Ovary (tissue), 9 donors: ENCODE data around the gene TMEM185A. TPM values are rescaled to one million over a fixed set of nuclear protein-coding genes. Genes with fewer than 3 reads are reported as not detected.
"Not testable (repeated sequence)": the region's sequence is repeated elsewhere in the genome, so short reads cannot be mapped to it uniquely, and the experiment has no call there.

Experiments used
- DNase-seq, 5 donors: peaks; one replicate each; pipeline ENCODE4 v3.0.0-alpha.2; 2019 to 2020
- H3K27ac ChIP-seq, 2 donors: fragments of 200-600 bp; one replicate each; pipeline versions ENCODE4 v1.5.1 to v1.8.0; 2019 to 2022
- H3K27me3 ChIP-seq: fragments of 200-600 bp; one replicate; pipeline ENCODE4 v1.8.0; 2022
- H3K36me3 ChIP-seq: fragments of 200-600 bp; sonication (generic); one replicate; pipeline ENCODE4 v1.5.1; 2019
- H3K4me1 ChIP-seq: one replicate; pipeline ENCODE4 v1.8.1; 2013; ENCODE audit warnings: mild to moderate bottlenecking, moderate library complexity; ENCODE audit not compliant: insufficient read depth
- H3K4me3 ChIP-seq: fragments of 200-600 bp; sonication (generic); one replicate; pipeline ENCODE4 v1.5.1; 2017
- H3K9me3 ChIP-seq, 2 donors: fragments of 200-600 bp in 1 of 2; sonication (generic) in 1 of 2; one replicate each; pipeline versions ENCODE4 v1.5.1 to v1.8.1; 2013 to 2019; ENCODE audit warnings: mild to moderate bottlenecking in 1 of 2, moderate library complexity in 1 of 2
- CTCF ChIP-seq, 3 donors: fragments of 450-650 bp in 2 of 3; fragments of 200-600 bp in 1 of 3; IDR thresholded peaks; one replicate each; pipeline versions ENCODE4 v1.5.1 to v1.8.0; 2016 to 2022; ENCODE audit warnings: antibody characterized with exemption in 3 of 3, mild to moderate bottlenecking in 1 of 3
- EP300 ChIP-seq: sonication (generic); formaldehyde crosslinking; IDR thresholded peaks from one replicate; pipeline ENCODE4 v1.6.1; 2017; ENCODE audit warnings: antibody characterized with exemption
- POLR2A ChIP-seq: fragments of 450-650 bp; IDR thresholded peaks from one replicate; pipeline ENCODE4 v1.6.1; 2017; ENCODE audit warnings: antibody characterized with exemption, mild to moderate bottlenecking, moderate library complexity
- WGBS, 3 donors: extraction: QIAGEN DNeasy Blood & Tissue Kit in 1 of 3; methylation state at CpG; one replicate each; pipeline versions ENCODE4 v1.1.5 to v1.1.7; 2013 to 2017; 5-methylcytosine and 5-hydroxymethylcytosine counted together
- intact Hi-C, 4 donors: fragments of 100-400 bp; cut with DNase I; formaldehyde crosslinking; loops; one replicate each; pipeline versions ENCODE4 v1.11.0 to v1.15.1; 2022 to 2023
- polyA plus RNA-seq, 2 donors: library from polyadenylated mRNA; stranded (reverse); fragments of 200-250 nt in 1 of 2; fragments of 350-450 nt in 1 of 2; fragmentation: Illumina TruSeq in 1 of 2; extraction: RNeasy Lipid Tissue Mini Kit (QIAGEN cat#74804) in 1 of 2; gene quantifications; one replicate each; pipeline ENCODE4 v1.2.3, GENCODE V29; 2013 to 2014
- total RNA-seq, 7 donors: library from RNA; depleted of rRNA in 2 of 7; stranded (reverse); fragments of >200 nt in 2 of 7; fragmentation: NEBNext Ultra II Directional in 3 of 7; extraction: Animal tissue kit (Norgen Biotek cat#: 25700) in 3 of 7; gene quantifications; one replicate each; pipeline versions ENCODE4 v1.1.0 to v1.2.4, GENCODE V29; 2016 to 2023
- donor health status: DM: no; HTN: no; CAD: no; lungs with moderate emphysema.
- donor health status: DM: no; HTN: no; CAD: no.
- donor health status: Bipolar disorder and iron deficiency.
- donor health status: DM: yes; HTN: yes; CAD: no.
- donor health status: DM: no; HTN: no; CAD: no.
- donor health status: DM: yes; HTN: yes; CAD: no.

The TMEM185A gene
- total and polyA plus RNA-seq, 9 donors, result 18.7 to 63.1 (median 36.7) TPM

- H3K9me3 ChIP-seq, result no peaks in the 10 kb centered on the region
- intact Hi-C loops, result no loop called here
- no peaks in the 10 kb centered on the region for H3K27me3 ChIP-seq
- H3K36me3 ChIP-seq, result no peaks in the 10 kb centered on the region
- H3K27ac ChIP-seq, result no peak overlapping the region
- no peak for DNase-seq
- H3K4me3 ChIP-seq, result no peak overlapping the region
- no peaks in the 10 kb centered on the region for H3K4me1 ChIP-seq
- TF ChIP-seq EP300 (no peak), CTCF (IDR thresholded peaks at IDR 0.05) (no peak), POLR2A (no peak)
- 35 to 47% (median 36%) methylated on average over 2 of the region's 2 CpGs for WGBS, 3 donors
Measured at GRCh38 chrX:149569770-149570169, 61.8 kb downstream of the TMEM185A start.

DNA sequence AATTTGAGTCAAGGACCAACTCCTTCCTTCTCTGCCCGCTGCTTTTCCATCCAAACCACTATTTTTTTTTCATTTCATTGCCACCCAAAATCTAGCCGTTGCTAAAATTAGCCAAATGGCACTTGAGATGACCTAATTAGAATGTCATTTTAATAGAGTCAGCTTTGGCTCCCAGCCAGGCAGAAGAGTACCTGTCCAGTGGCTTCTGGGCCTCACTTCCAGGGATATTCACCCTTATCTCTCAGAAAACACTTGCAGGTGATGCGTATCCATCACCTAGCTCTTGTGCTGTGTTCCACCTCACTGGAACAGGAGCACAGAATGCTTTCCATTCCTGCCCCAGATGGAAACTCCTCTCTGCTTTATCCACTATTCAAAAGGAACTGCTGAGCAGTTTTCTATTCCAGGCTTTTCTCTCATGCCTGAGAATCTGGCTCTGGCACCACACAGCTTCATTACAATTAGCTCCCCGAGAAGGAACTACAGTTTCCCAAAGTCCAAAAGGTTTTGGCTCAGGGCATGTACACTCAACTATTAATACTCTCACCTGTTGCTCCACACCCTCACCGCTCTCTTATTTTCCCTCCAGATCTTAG is 62.8 kb downstream of the TMEM185A start:
- Histone ChIP-seq H3K9me3 (no peaks in the 10 kb centered on the region), H3K27ac (no peak overlapping the region), H3K36me3 (no peaks in the 10 kb centered on the region), H3K4me3 (no peak overlapping the region), H3K4me1 (no peaks in the 10 kb centered on the region), H3K27me3 (no peaks in the 10 kb centered on the region)
- no peak for TF ChIP-seq POLR2A
- no peak for TF ChIP-seq EP300
- no peak for TF ChIP-seq CTCF (IDR thresholded peaks at IDR 0.05)
- 65 to 70% (median 70%) methylated on average over 5 of the region's 5 CpGs for WGBS, 3 donors
- intact Hi-C loops, result no loop called here
- no peak for DNase-seq

DNA sequence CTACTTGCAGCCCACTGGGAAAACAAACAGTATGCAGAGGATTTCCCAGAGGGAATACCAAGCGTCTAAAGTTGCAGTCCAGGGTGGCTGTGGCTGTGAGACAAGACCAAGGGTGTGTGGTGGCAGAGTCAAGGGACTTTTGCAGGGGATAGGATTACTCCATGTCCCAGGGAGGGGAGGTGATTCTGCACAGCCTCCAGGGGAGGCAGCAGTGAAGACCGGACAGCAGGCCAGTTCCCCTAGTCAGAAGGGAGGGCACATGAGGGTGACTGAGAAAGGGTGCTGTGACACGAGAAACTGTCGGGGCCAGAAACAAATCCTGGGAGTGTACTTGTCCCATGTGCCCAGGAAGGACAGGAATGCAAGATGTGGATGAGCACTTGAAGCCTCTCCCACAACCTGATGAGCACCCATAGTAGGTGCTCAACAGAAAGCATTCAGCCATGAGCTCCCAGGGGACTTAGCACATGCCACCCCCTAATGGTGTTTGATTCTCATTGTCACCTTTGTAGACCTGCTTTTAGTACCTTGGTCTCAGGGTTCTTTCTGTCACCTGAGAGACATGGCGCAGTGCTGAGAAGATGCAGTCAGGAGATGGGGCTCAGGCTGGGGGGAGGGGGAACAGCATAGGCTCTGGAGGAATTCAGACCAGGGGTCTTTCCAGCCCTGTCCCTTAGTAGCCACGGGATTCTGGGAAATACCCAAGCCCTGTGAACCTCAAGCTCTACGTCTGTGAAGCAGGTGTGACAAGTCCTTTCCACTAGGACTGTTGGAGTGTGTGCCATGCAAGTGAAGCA is 63.8 kb downstream of the TMEM185A start:
- 72 to 77% (median 73%) methylated on average over 7 of the region's 7 CpGs for WGBS, 3 donors
- no peaks in the 10 kb centered on the region for H3K36me3 ChIP-seq
- no peaks in the 10 kb centered on the region for H3K9me3 ChIP-seq
- no peak overlapping the region for H3K27ac ChIP-seq
- no peaks in the 10 kb centered on the region for H3K27me3 ChIP-seq
- H3K4me1 ChIP-seq, result no peaks in the 10 kb centered on the region
- no peak overlapping the region for H3K4me3 ChIP-seq
- no peak for DNase-seq
- intact Hi-C loops, result no loop called here
- TF ChIP-seq CTCF (IDR thresholded peaks at IDR 0.05), result no peak
- TF ChIP-seq EP300, result no peak
- TF ChIP-seq POLR2A, result no peak

DNA sequence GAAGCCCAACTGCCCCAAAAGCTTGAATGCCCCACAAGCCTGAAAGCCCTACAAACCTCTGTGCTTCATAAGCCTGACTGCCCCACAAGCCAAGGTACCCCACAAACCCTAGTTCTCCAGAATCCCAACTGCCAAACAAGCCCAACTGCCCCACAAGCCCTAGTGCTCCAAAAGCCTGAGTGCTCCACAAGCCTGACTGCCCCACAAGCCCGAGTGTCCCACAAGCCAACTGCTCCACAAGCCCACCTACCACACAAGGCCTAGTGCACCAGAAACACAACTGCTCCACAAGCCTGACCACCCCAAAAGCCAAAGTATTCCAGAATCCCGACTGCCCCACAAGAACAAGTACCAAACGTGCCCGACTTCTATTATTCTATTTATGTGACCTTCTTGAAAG is 68.2 kb downstream of the TMEM185A start:
- H3K27ac ChIP-seq, result no peak overlapping the region
- 81 to 87% (median 83%) methylated on average over 4 of the region's 4 CpGs for WGBS, 3 donors
- no peaks in the 10 kb centered on the region for H3K4me1 ChIP-seq
- no peak overlapping the region for H3K4me3 ChIP-seq
- no peaks in the 10 kb centered on the region for H3K36me3 ChIP-seq
- H3K27me3 ChIP-seq, result no peaks in the 10 kb centered on the region
- no peaks in the 10 kb centered on the region for H3K9me3 ChIP-seq
- no peak for DNase-seq
- no peak for TF ChIP-seq POLR2A
- TF ChIP-seq EP300, result no peak
- no peak for TF ChIP-seq CTCF (IDR thresholded peaks at IDR 0.05)
- intact Hi-C loops, result no loop called here

GRCh38 chrX:149555251-149555650 is 76.3 kb downstream of the TMEM185A start:
- no CpG with 5 or more reads among the region's 4 CpGs for WGBS, 3 donors
- intact Hi-C loops, H3K27ac ChIP-seq, DNase-seq, H3K9me3 ChIP-seq, H3K4me3 ChIP-seq, H3K36me3 ChIP-seq, H3K27me3 ChIP-seq, H3K4me1 ChIP-seq: not testable (repeated sequence)

GRCh38 chrX:149551939-149552248 is 79.7 kb downstream of the TMEM185A start:
- 83 to 100% methylated on average over 2 of the region's 6 CpGs; no CpG with 5 or more reads in 1 of the 3 donors for WGBS, 3 donors
- H3K36me3 ChIP-seq, H3K27ac ChIP-seq, H3K4me1 ChIP-seq, DNase-seq, H3K27me3 ChIP-seq, intact Hi-C loops, H3K9me3 ChIP-seq, H3K4me3 ChIP-seq: not testable (repeated sequence)

GRCh38 chrX:149551245-149551938 is 80.2 kb downstream of the TMEM185A start:
- H3K36me3 ChIP-seq, H3K27ac ChIP-seq, H3K4me1 ChIP-seq, H3K9me3 ChIP-seq, H3K27me3 ChIP-seq, DNase-seq, H3K4me3 ChIP-seq, intact Hi-C loops: not testable (repeated sequence)
- WGBS, 3 donors, result no CpG with 5 or more reads among the region's 4 CpGs
